IMR-90 (cell line): ENCODE results near the gene TRPC4. TPM values are rescaled to one million over a fixed set of nuclear protein-coding genes. Genes with fewer than 3 reads are reported as not detected.
A peak's percentile ranks its signal among the peaks of the same experiment; 100 is the strongest.

Experiments used
- ATAC-seq: fragments of 200-7000 bp; cut with Tn5 transposase; 2 replicates; pipeline ENCODE4 v1.9.1; 2020; ENCODE audit warnings: low read depth, mild to moderate bottlenecking, moderate library complexity
- BruUV-seq: library from RNA; stranded (reverse); fragments of 400-500 nt; replicated peaks from 2 replicates; lab custom pipeline; 2021; lab: Mats Ljungman, UMichigan
- CTCF ChIA-PET: fragments of 300-600 bp; formaldehyde crosslinking; extraction: SDS; loops from one replicate; lab custom pipeline; 2021; ENCODE audit warnings: antibody characterized with exemption; lab: Yijun Ruan, JAX
- POLR2A ChIA-PET: fragments of 300-600 bp; sonication (Branson Sonifier 250); formaldehyde crosslinking; loops from one replicate; lab custom pipeline; 2022; ENCODE audit warnings: antibody characterized with exemption; ENCODE audit not compliant: unreplicated experiment; lab: Charles Lee
- DNase-seq: peaks from one replicate; pipeline ENCODE4 v3.0.0; 2013
- H2AFZ ChIP-seq: replicated peaks from 2 replicates; pipeline ENCODE3; 2013; ENCODE audit warnings: low read length, mild to moderate bottlenecking; ENCODE audit not compliant: poor library complexity
- H2AK5ac ChIP-seq: 2 replicates; pipeline ENCODE4 v1.6.1; 2013; ENCODE audit warnings: low read depth, low read length, inconsistent platforms
- H2AK9ac ChIP-seq: replicated peaks from 2 replicates; pipeline ENCODE3; 2013; ENCODE audit warnings: mild to moderate bottlenecking, low read depth, low read length, moderate library complexity; ENCODE audit not compliant: poor library complexity
- H2BK120ac ChIP-seq: 2 replicates; pipeline ENCODE4 v1.6.1; 2013; ENCODE audit warnings: low read depth, low read length, inconsistent platforms
- H2BK15ac ChIP-seq: 3 replicates; pipeline ENCODE4 v1.6.1; 2013; ENCODE audit warnings: low read depth, low read length, inconsistent platforms
- H2BK20ac ChIP-seq: 2 replicates; pipeline ENCODE4 v1.6.1; 2013; ENCODE audit warnings: low read depth, mild to moderate bottlenecking, inconsistent platforms, low read length, moderate library complexity
- H2BK5ac ChIP-seq: 2 replicates; pipeline ENCODE4 v1.6.1; 2013; ENCODE audit warnings: mild to moderate bottlenecking, low read depth, low read length, inconsistent platforms; ENCODE audit not compliant: poor library complexity, severe bottlenecking
- H3K14ac ChIP-seq: replicated peaks from 2 replicates; pipeline ENCODE4 v1.6.1; 2013; ENCODE audit warnings: low read depth, low read length, inconsistent platforms
- H3K18ac ChIP-seq: 2 replicates; pipeline ENCODE4 v1.6.1; 2013; ENCODE audit warnings: low read depth, low read length, control low read depth
- H3K23ac ChIP-seq: 2 replicates; pipeline ENCODE4 v1.6.1; 2013; ENCODE audit warnings: low read depth, low read length, inconsistent platforms
- H3K27ac ChIP-seq: 2 replicates; pipeline ENCODE4 v1.5.1; 2013; ENCODE audit warnings: mild to moderate bottlenecking, control low read depth, low read length; ENCODE audit not compliant: insufficient read depth
- H3K27me3 ChIP-seq: 2 replicates; pipeline ENCODE4 v1.6.1; 2013; ENCODE audit warnings: low read length; ENCODE audit not compliant: control insufficient read depth, insufficient read depth
- H3K36me3 ChIP-seq: 2 replicates; pipeline ENCODE4 v1.6.1; 2013; ENCODE audit warnings: low read length, mixed read lengths; ENCODE audit not compliant: control insufficient read depth, insufficient read depth
- H3K4ac ChIP-seq: 2 replicates; pipeline ENCODE4 v1.6.1; 2013; ENCODE audit warnings: low read depth, low read length, inconsistent platforms
- H3K4me1 ChIP-seq: 2 replicates; pipeline ENCODE4 v1.6.1; 2013; ENCODE audit warnings: low read length, mixed read lengths; ENCODE audit not compliant: control insufficient read depth, insufficient read depth
- H3K4me2 ChIP-seq: 2 replicates; pipeline ENCODE4 v1.6.1; 2013; ENCODE audit warnings: low read depth, mild to moderate bottlenecking, control low read depth, low read length, moderate library complexity
- H3K4me3 ChIP-seq: 2 replicates; pipeline ENCODE4 v1.5.1; 2013; ENCODE audit warnings: low read depth, mild to moderate bottlenecking, control low read depth, low read length, moderate library complexity; ENCODE audit not compliant: insufficient read depth
- H3K56ac ChIP-seq: 2 replicates; pipeline ENCODE4 v1.6.1; 2013; ENCODE audit warnings: low read length, inconsistent platforms; ENCODE audit not compliant: insufficient read depth; ENCODE audit errors: extremely low read depth
- H3K79me1 ChIP-seq, 2 experiments: 2 replicates each; pipeline ENCODE4 v1.6.1; 2013; ENCODE audit warnings: low read length in 2 of 2, inconsistent platforms in 1 of 2, low read depth in 1 of 2
- H3K9ac ChIP-seq: 2 replicates; pipeline ENCODE4 v1.6.1; 2013; ENCODE audit warnings: low read depth, low read length, control low read depth
- H3K9me1 ChIP-seq: 2 replicates; pipeline ENCODE4 v1.6.1; 2013; ENCODE audit warnings: low read length, inconsistent platforms; ENCODE audit not compliant: insufficient read depth
- H3K9me3 ChIP-seq: 2 replicates; pipeline ENCODE4 v1.6.1; 2013; ENCODE audit warnings: low read length; ENCODE audit not compliant: control insufficient read depth, insufficient read depth
- H4K20me1 ChIP-seq: 2 replicates; pipeline ENCODE4 v1.6.1; 2013; ENCODE audit warnings: low read length, inconsistent platforms; ENCODE audit not compliant: insufficient read depth
- H4K5ac ChIP-seq: 2 replicates; pipeline ENCODE4 v1.6.1; 2013; ENCODE audit warnings: mild to moderate bottlenecking, low read depth, low read length, control low read depth
- H4K8ac ChIP-seq, 2 experiments: 2 replicates each; pipeline ENCODE4 v1.6.1; 2013; ENCODE audit warnings: low read depth in 2 of 2, low read length in 2 of 2, control low read depth in 1 of 2, inconsistent platforms in 1 of 2
- H4K91ac ChIP-seq: 2 replicates; pipeline ENCODE4 v1.6.1; 2013; ENCODE audit warnings: low read depth, low read length, inconsistent platforms; ENCODE audit not compliant: insufficient read depth
- MAFK ChIP-seq: IDR thresholded peaks from 2 replicates; pipeline ENCODE4 v1.6.1; 2012; ENCODE audit warnings: low read depth, low read length, improper control_type of control experiment
- RAD21 ChIP-seq: IDR thresholded peaks from 2 replicates; pipeline ENCODE4 v1.6.1; 2012; ENCODE audit warnings: low read length, improper control_type of control experiment
- SMC3 ChIP-seq: fragments of 150-350 bp; IDR thresholded peaks from 2 replicates; pipeline ENCODE4 v1.6.1; 2016; ENCODE audit warnings: low read depth, mild to moderate bottlenecking, antibody characterized with exemption, low read length, moderate library complexity
- WGBS, 2 experiments: methylation state at CpG; one replicate each; pipeline versions ENCODE4 v1.1.5 to v1.1.7; 2013; ENCODE audit warnings: missing lambda C conversion rate in 2 of 2; ENCODE audit not compliant: insufficient read length in 1 of 2; ENCODE audit errors: extremely low coverage in 2 of 2; 5-methylcytosine and 5-hydroxymethylcytosine counted together
- dilution Hi-C: fragments of 300-500 bp; cut with HindIII; formaldehyde crosslinking; loops from one replicate; pipeline ENCODE4 v1.14.3; 2018; ENCODE audit warnings: low sequenced_read_pairs; ENCODE audit not compliant: unreplicated experiment
- in situ Hi-C: fragments of 300-500 bp; cut with MboI; formaldehyde crosslinking; loops from 3 replicates; pipeline ENCODE4 v1.14.3; 2019; ENCODE audit warnings: low sequenced_read_pairs, inconsistent platforms, mixed read lengths
- intact Hi-C: fragments of 100-400 bp; cut with micrococcal nuclease; formaldehyde crosslinking; loops from 2 replicates; pipeline ENCODE4 v1.10.0; 2022
- polyA plus RNA-seq, 3 experiments: library from polyadenylated mRNA; depleted of rRNA; stranded (reverse); fragments of >200 nt; gene quantifications; 2 replicates each; pipeline ENCODE4 v1.2.3, GENCODE V29; 2012; ENCODE audit warnings: low replicate concordance in 1 of 3
- total RNA-seq: library from RNA; depleted of rRNA; stranded (reverse); fragments of >200 nt; gene quantifications from 2 replicates; pipeline ENCODE4 v1.2.3, GENCODE V29; 2012

Gene TRPC4
- total and polyA plus RNA-seq, 2 of the 4 experiments (the other 2 are of a cell fraction) = 1.9 to 5.2 TPM

DNA sequence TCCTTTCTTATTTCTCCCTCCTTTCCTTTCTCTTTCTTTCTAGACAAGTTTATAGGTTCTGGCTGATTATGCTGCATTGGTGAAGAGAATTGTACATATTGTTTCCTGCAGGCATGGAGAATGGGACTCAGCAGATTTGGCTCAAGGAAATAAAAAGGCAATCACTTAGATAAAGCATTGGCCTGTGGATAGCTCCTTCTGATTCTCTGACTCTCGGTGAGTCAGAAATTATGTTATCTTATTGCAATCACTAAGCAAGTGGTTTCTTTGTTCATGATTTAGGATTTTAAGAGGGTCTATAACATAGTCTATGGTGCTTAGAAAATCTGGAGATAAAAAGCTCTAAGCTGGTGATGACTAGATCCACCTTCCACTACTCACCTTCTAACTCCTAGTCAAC is 217.0 kb downstream of the TRPC4 start:
- H3K79me1 ChIP-seq = no peaks in the 10 kb centered on the region
- no peak overlapping the region for H3K56ac ChIP-seq
- no CpG with 5 or more reads among the region's 1 CpG for WGBS, 2 experiments
- no peak overlapping the region for H4K5ac ChIP-seq
- ChIA-PET POLR2A (no interaction called here), CTCF (interaction anchor here (0.6 kb wide), 1 partner anchor 85 kb away, joined by 4 read pairs; no protein-coding TSS in a partner anchor)
- intact Hi-C loops (no loop called here), dilution Hi-C loops (no loop called here), in situ Hi-C loops (no loop called here)
- no peak overlapping the region for H3K4ac ChIP-seq
- no peak overlapping the region for H3K23ac ChIP-seq
- TF ChIP-seq MAFK (no peak), RAD21 (no peak), SMC3 (no peak)
- no TSS peak for BruUV-seq
- H3K27ac ChIP-seq = no peak overlapping the region
- no peaks in the 10 kb centered on the region for H4K20me1 ChIP-seq
- no peak overlapping the region for H4K91ac ChIP-seq
- no peak overlapping the region for H3K9ac ChIP-seq
- H3K18ac ChIP-seq = no peak overlapping the region
- H3K27me3 ChIP-seq = no peaks in the 10 kb centered on the region
- no peak overlapping the region for H2AK9ac ChIP-seq
- H2BK20ac ChIP-seq = peak overlapping the region; percentile 16; the same call in 1 of the 2 replicates
- no peaks in the 10 kb centered on the region; the same call in 1 of the 2 replicates for H3K36me3 ChIP-seq
- H2BK120ac ChIP-seq = no peak overlapping the region
- no peak overlapping the region for H3K4me2 ChIP-seq
- H3K14ac ChIP-seq = no peak overlapping the region
- H4K8ac ChIP-seq = no peak overlapping the region
- no peak overlapping the region for H2AFZ ChIP-seq
- DNase-seq = peak; percentile 58
- H2AK5ac ChIP-seq = peak overlapping the region; percentile 23; the same call in 1 of the 2 replicates
- H2BK5ac ChIP-seq = no peak overlapping the region
- H3K4me3 ChIP-seq = no peak overlapping the region
- no peak for ATAC-seq
- H2BK15ac ChIP-seq = no peak overlapping the region
- peaks cover 2% of the 10 kb centered on the region for H3K4me1 ChIP-seq
- H3K9me1 ChIP-seq = no peaks in the 10 kb centered on the region
- H3K9me3 ChIP-seq = no peaks in the 10 kb centered on the region
